Activated T-helper 1 cell treated with anti-CD3 and anti-CD28 coated beads, Interleukin-12 subunit alpha, Interleukin-12 subunit beta, Interleukin-2, Interleukin-4 antibody, amounts not matched to agents 30 ng/mL and 10 ng/mL and 1 ng/mL, durations not matched to agents 14 hours and 24 hours and 36 hours (primary cell): ENCODE measurements around the gene SLC22A7. TPM values are rescaled to one million over a fixed set of nuclear protein-coding genes. Genes with fewer than 3 reads are reported as not detected.

Experiments used
- DNase-seq: peaks from one replicate; pipeline ENCODE4 v3.0.0; 2021; ENCODE audit warnings: low spot score
- H3K27ac Mint-ChIP-seq: one replicate; pipeline ENCODE4 v1.8.0; 2021; ENCODE audit warnings: mild to moderate bottlenecking, mixed read lengths
- H3K27me3 Mint-ChIP-seq: one replicate; pipeline ENCODE4 v1.8.0; 2022; ENCODE audit warnings: mild to moderate bottlenecking, moderate library complexity, mixed read lengths; ENCODE audit not compliant: insufficient read depth
- H3K36me3 Mint-ChIP-seq: one replicate; pipeline ENCODE4 v1.8.0; 2021; ENCODE audit warnings: low read depth, mixed read lengths
- H3K4me1 Mint-ChIP-seq: one replicate; pipeline ENCODE4 v1.8.0; 2021; ENCODE audit warnings: low read depth, mixed read lengths
- H3K4me3 Mint-ChIP-seq: one replicate; pipeline ENCODE4 v1.8.0; 2021; ENCODE audit warnings: mild to moderate bottlenecking, moderate library complexity, mixed read lengths
- H3K9me3 Mint-ChIP-seq: one replicate; pipeline ENCODE4 v1.8.0; 2021; ENCODE audit warnings: mixed read lengths
- intact Hi-C: fragments of 100-400 bp; cut with micrococcal nuclease; formaldehyde crosslinking; loops from one replicate; pipeline ENCODE4 v1.15.1; 2024
- total RNA-seq: library from RNA; stranded (reverse); gene quantifications from 2 replicates; pipeline ENCODE4 v1.2.3, GENCODE V29; 2022

SLC22A7 gene, protein sequence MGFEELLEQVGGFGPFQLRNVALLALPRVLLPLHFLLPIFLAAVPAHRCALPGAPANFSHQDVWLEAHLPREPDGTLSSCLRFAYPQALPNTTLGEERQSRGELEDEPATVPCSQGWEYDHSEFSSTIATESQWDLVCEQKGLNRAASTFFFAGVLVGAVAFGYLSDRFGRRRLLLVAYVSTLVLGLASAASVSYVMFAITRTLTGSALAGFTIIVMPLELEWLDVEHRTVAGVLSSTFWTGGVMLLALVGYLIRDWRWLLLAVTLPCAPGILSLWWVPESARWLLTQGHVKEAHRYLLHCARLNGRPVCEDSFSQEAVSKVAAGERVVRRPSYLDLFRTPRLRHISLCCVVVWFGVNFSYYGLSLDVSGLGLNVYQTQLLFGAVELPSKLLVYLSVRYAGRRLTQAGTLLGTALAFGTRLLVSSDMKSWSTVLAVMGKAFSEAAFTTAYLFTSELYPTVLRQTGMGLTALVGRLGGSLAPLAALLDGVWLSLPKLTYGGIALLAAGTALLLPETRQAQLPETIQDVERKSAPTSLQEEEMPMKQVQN
- not detected in 2 replicates for total RNA-seq

DNA sequence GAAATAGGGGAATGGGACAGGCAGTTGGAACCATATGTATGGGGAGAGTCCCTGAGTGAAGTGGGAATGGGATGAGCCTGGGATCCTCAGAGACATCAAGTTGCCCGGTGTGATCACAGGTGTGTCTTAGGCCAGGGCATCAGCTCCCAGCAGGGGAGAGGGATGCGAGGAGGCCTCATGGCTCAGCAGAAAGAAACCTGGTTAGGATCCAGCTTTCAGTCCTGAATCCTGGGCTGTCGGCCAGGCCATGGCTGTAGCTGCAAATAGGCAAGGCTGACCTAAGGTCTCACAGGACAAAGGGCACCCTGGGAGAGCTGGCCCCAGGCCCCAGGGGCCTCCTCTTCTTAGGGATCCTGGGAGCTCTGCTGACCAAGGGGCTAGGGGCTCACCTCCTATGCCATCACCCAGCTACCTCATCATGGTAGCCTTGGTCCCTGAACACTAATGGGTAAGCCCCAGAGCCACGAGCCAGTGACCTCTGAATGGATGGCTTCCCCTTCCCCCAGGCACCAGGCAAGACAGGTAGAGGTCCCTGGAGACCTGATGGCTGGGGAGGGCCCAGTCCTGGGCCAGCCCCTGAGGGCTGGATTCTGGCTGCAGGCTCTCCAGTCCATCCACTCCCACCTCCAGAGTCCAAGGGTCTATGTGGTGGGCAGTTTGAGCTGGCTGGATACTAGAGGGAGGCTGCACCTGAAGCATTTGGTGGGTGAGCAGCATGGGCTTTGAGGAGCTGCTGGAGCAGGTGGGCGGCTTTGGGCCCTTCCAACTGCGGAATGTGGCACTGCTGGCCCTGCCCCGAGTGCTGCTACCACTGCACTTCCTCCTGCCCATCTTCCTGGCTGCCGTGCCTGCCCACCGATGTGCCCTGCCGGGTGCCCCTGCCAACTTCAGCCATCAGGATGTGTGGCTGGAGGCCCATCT is at the start of gene SLC22A7:
Gene SLC22A7, plus strand, starts transcription at position 617 of the 921 bp plus-strand sequence. Its CDS starts 99 bp downstream, at position 716.
- Mint-ChIP-seq H3K9me3 (no peaks in the 10 kb centered on the region), H3K27ac (no peak within 1 kb of the TSS), H3K4me3 (no peak within 1 kb of the TSS), H3K27me3 (peaks cover 14% of the 10 kb centered on the region), H3K36me3 (no peaks in the 10 kb centered on the region), H3K4me1 (no peaks in the 10 kb centered on the region)
- intact Hi-C loops: no loop called here
- no peak for DNase-seq

DNA sequence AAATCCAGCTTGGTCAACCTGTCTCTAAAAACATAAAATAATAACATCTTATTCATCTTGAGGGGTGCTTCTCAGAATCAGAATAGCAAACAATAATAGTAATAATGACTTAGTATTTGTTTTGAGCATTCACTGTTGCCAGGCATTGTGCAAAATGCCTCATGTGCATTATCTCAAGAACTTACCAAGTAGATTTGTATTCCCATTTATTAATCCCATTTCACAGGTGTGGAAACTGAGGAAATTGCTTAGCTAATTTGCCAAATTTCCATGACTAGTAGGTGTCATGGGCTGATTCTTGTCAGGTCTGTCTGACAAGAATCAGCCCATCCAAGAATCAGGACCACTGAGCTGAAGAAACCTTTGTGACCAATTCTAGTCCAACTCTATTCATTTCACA is 49.3 kb upstream of the SLC22A7 start:
- no peak overlapping the region for H3K27ac Mint-ChIP-seq
- H3K4me3 Mint-ChIP-seq: no peak overlapping the region
- H3K9me3 Mint-ChIP-seq: no peaks in the 10 kb centered on the region
- H3K36me3 Mint-ChIP-seq: no peaks in the 10 kb centered on the region
- intact Hi-C loops: loop anchor here (10.0 kb wide), 1 partner anchor 326 kb away; the partner anchor contains the start of genes POLH and XPO5
- H3K4me1 Mint-ChIP-seq: peaks cover 23% of the 10 kb centered on the region
- DNase-seq: no peak
- peaks cover 21% of the 10 kb centered on the region for H3K27me3 Mint-ChIP-seq

DNA sequence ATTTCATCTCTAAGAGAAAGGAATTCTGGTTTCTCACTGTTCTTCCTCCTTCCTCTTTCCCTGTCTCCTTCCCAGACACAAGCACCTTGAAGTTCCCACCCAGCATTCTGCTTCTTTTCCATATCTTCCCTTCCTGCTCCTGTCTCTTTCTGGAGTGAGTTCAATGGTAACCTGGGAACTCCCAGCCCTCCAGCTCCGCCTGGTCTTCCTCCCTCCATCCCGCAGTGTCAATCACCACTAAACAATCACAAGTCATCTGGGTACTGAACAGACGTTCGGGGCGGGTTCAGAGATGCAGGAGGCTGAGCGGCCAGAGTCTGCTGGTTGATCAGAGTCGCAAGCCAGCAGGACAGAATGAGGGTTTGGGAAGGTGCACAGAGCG is 47.1 kb upstream of the SLC22A7 start:
- peaks cover 40% of the 10 kb centered on the region for H3K4me1 Mint-ChIP-seq
- intact Hi-C loops: no loop called here
- no peak overlapping the region for H3K27ac Mint-ChIP-seq
- no peaks in the 10 kb centered on the region for H3K36me3 Mint-ChIP-seq
- peaks cover 25% of the 10 kb centered on the region for H3K27me3 Mint-ChIP-seq
- no peak overlapping the region for H3K4me3 Mint-ChIP-seq
- no peak for DNase-seq
- no peaks in the 10 kb centered on the region for H3K9me3 Mint-ChIP-seq

DNA sequence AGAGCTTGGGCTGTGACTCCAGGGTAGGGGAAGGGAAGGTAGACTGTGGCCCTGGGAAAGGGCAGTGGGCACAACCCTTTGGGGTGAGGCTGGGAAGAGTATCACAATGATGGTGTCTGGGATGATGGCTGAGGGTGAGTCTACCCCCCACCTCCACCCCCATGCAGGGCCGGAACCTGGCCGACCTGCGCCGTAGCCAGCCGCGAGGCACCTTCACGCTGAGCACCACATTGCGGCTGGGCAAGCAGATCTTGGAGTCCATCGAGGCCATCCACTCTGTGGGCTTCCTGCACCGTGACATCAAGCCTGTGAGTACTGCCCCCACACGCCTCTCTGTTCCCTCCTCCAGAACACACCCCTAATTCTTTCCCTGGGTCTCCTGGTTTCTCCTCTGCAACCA is 44.7 kb upstream of the SLC22A7 start:
- peaks cover 21% of the 10 kb centered on the region for H3K27me3 Mint-ChIP-seq
- H3K9me3 Mint-ChIP-seq: no peaks in the 10 kb centered on the region
- intact Hi-C loops: no loop called here
- peaks cover 47% of the 10 kb centered on the region for H3K4me1 Mint-ChIP-seq
- H3K36me3 Mint-ChIP-seq: no peaks in the 10 kb centered on the region
- no peak overlapping the region for H3K27ac Mint-ChIP-seq
- H3K4me3 Mint-ChIP-seq: no peak overlapping the region
- no peak for DNase-seq

DNA sequence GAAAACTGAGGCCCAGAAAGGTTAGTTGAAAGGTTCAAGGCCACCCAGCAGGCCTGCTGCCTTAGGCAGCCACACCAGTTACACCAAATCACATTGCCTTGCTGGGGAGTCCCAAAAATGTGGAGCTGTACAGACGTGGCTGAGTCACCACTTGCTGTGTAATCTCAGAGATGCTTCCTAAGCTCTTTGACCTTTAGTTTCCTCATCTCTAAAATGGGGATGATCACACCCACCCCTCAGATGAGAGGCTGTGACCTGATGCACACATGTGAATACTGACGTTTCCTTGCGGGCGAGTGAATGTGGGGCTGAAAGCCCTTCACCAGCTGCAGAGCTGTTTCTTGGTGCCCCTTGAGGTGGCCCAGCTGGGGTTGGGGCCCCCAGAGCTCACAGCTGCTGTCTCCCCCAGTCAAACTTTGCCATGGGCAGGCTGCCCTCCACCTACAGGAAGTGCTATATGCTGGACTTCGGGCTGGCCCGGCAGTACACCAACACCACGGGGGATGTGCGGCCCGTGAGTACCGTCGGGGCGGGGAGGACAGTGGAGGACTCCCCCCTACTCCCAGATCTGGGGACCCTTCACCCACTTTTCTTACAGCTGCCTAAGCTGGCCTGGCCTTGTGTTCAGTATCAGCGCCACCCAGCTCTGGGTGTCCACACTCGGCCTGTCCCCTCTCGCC is 43.8 kb upstream of the SLC22A7 start:
- intact Hi-C loops: no loop called here
- H3K27me3 Mint-ChIP-seq: peaks cover 21% of the 10 kb centered on the region
- H3K27ac Mint-ChIP-seq: peak overlapping the region; percentile 77
- H3K36me3 Mint-ChIP-seq: no peaks in the 10 kb centered on the region
- peak; percentile 17 for DNase-seq
- H3K4me3 Mint-ChIP-seq: no peak overlapping the region
- H3K9me3 Mint-ChIP-seq: no peaks in the 10 kb centered on the region
- peaks cover 47% of the 10 kb centered on the region for H3K4me1 Mint-ChIP-seq

DNA sequence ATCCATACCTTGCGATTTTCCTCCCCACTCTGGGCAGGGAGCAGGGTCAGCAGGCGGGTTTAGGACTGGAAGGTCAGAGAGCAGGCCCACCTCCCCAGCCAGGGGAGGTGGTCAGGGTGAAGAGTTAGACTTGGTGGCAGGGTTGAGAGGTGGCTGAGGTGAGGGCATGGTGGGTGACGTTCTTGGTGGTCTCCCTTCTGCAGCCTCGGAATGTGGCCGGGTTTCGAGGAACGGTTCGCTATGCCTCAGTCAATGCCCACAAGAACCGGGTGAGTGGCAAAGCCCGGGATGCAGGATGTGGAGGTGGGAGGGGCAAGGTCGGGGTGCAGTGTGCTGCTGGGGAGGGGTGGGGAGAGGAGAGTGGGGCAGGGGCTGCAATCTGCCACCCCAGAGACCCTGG is 43.2 kb upstream of the SLC22A7 start:
- H3K4me3 Mint-ChIP-seq: no peak overlapping the region
- peaks cover 47% of the 10 kb centered on the region for H3K4me1 Mint-ChIP-seq
- H3K27me3 Mint-ChIP-seq: peaks cover 21% of the 10 kb centered on the region
- H3K27ac Mint-ChIP-seq: no peak overlapping the region
- DNase-seq: no peak
- no peaks in the 10 kb centered on the region for H3K36me3 Mint-ChIP-seq
- intact Hi-C loops: no loop called here
- H3K9me3 Mint-ChIP-seq: no peaks in the 10 kb centered on the region

DNA sequence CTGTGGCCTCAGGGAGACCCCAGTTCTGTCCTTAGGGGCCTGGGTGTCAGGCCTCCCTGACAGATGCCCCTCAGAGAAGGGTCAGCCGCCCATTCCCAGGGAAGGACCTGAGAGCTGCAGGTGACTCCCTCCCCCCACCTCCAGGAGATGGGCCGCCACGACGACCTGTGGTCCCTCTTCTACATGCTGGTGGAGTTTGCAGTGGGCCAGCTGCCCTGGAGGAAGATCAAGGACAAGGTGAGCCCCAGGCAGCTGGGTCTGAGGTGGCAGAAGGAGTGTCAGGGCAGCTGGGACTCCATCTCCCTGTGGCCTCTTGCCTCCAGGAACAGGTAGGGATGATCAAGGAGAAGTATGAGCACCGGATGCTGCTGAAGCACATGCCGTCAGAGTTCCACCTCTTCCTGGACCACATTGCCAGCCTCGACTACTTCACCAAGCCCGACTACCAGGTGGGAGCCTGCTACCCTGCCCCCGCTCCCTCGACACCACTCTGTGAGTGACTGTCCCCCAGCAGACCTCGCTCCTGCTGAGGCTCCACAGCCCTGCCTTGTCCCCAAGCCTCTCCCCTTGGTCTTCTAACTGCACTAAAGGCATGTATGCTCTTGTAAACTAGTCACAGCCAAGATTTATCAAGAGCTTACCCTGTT is 42.5 kb upstream of the SLC22A7 start:
- peaks cover 21% of the 10 kb centered on the region for H3K27me3 Mint-ChIP-seq
- peaks cover 47% of the 10 kb centered on the region for H3K4me1 Mint-ChIP-seq
- DNase-seq: no peak
- no peaks in the 10 kb centered on the region for H3K36me3 Mint-ChIP-seq
- H3K4me3 Mint-ChIP-seq: no peak overlapping the region
- peak overlapping the region; percentile 38 for H3K27ac Mint-ChIP-seq
- no peaks in the 10 kb centered on the region for H3K9me3 Mint-ChIP-seq
- intact Hi-C loops: no loop called here

DNA sequence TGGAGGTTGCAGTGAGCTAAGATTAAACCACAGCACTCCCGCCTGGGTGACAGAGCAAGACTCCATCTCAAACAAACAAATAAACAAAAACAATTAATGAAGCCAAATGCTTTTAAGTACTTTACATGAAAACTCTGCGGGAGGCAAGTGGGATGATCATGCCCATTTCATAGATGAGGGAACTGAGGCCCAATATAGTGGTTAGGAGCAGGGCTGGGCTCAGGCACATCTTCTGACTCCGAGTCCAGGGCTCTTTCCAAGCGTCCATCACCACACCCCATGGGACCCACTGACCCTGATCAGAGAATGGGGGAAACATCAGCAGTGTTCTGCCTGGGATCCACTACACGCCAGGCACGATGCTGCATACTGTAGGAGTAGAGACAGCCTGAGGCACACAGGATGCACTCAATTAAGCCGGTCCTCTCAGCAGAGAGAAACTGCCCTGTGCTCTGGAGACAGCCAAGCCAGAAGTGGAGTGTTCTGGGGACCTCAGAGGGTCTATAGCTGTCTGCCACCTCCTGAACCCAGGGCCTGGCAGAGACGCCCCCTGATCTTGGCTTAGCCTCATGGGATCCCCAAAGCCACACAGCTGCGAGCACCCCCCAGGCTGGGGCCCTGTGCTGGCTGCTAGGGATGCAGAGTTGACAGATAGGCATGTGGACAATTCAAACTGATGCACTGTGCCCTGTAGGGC is 41.2 kb upstream of the SLC22A7 start:
- Mint-ChIP-seq H3K27ac (peak overlapping the region; percentile 77), H3K36me3 (no peaks in the 10 kb centered on the region), H3K4me3 (peak overlapping the region; percentile 61), H3K27me3 (peaks cover 11% of the 10 kb centered on the region), H3K9me3 (no peaks in the 10 kb centered on the region), H3K4me1 (peaks cover 36% of the 10 kb centered on the region)
- DNase-seq: no peak
- intact Hi-C loops: loop anchor here (1.0 kb wide), 1 partner anchor 33 kb away; no protein-coding TSS in a partner anchor

DNA sequence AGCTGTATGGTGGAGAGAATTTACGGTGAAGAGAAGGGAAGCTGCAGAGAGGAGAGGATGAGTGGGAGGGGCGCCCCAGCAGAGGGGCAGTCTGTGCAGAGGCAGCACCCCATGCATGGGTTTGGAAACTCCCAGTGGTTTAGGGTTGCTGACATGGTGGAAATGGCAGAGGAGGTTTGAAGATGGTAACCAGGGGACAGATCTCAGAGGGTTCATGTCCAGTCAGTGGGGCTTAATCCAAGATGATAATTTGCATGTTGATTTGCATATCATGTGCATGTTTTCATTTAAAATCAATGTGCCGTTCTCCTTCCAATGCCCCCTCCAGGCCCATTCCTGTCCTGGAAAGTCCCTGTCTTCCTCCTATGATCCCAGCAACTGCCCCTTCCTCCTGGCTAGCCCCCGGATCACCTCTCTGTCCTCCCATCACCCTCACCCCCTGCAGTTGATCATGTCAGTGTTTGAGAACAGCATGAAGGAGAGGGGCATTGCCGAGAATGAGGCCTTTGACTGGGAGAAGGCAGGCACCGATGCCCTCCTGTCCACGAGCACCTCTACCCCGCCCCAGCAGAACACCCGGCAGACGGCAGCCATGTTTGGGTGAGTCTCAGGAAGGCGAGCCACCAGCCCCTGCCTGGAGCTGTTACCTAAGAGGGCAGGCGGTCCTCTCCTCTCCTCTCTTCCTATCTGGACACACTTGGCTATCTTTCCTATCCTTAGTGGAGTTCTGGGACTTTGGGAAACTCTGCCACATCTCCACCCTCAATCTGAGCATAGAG is 40.5 kb upstream of the SLC22A7 start:
- DNase-seq: no peak
- Mint-ChIP-seq H3K4me3 (peak overlapping the region; percentile 61), H3K4me1 (peaks cover 36% of the 10 kb centered on the region), H3K27me3 (peaks cover 8% of the 10 kb centered on the region), H3K9me3 (no peaks in the 10 kb centered on the region), H3K36me3 (no peaks in the 10 kb centered on the region), H3K27ac (peak overlapping the region; percentile 77)
- intact Hi-C loops: loop anchor here (1.0 kb wide), 1 partner anchor 33 kb away; no protein-coding TSS in a partner anchor

DNA sequence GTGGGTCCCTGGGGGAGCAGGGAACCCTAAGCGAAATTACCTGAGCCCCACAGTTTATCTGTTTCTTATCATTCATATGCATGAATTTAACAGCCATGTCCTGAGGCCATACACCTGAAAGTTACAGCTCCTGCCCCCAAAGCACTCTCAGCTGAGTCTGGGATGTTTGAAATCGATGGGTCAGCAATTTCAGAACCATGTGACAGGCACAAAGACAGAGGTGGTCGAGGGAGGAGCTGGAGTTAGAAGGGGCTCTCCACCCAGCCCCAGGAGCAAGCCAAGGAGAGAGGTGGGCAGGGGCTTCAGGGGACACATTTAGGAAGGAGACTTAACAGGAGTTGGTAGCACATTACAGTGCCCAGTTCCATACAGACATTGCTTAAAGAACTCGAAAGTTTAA is 39.9 kb upstream of the SLC22A7 start:
- H3K27ac Mint-ChIP-seq: no peak overlapping the region
- no peak for DNase-seq
- no peak overlapping the region for H3K4me3 Mint-ChIP-seq
- H3K4me1 Mint-ChIP-seq: peaks cover 36% of the 10 kb centered on the region
- H3K27me3 Mint-ChIP-seq: peaks cover 4% of the 10 kb centered on the region
- intact Hi-C loops: no loop called here
- H3K9me3 Mint-ChIP-seq: no peaks in the 10 kb centered on the region
- H3K36me3 Mint-ChIP-seq: no peaks in the 10 kb centered on the region
